DOHH2 (cell line): ENCODE results near the gene ROBO2.

Experiments used
- H3F3A ChIP-seq: fragments of 200-600 bp; sonication (generic), shearing (Covaris generic); 2 replicates; pipeline ENCODE4 v1.6.0; 2016; ENCODE audit warnings: antibody characterized with exemption, mild to moderate bottlenecking; ENCODE audit not compliant: control insufficient read depth, insufficient read depth
- H3K27ac ChIP-seq: fragments of 200-600 bp; sonication (generic); 2 replicates; pipeline ENCODE4 v1.5.1; 2014; ENCODE audit warnings: low read depth, mild to moderate bottlenecking, low read length, moderate library complexity
- H3K27me3 ChIP-seq: fragments of 200-600 bp; sonication (generic); 2 replicates; pipeline ENCODE4 v1.6.1; 2014; ENCODE audit warnings: mild to moderate bottlenecking, low read length, mixed read lengths; ENCODE audit not compliant: control insufficient read depth
- H3K36me3 ChIP-seq: fragments of 200-600 bp; sonication (generic); 2 replicates; pipeline ENCODE4 v1.6.1; 2014; ENCODE audit warnings: mild to moderate bottlenecking, low read length, moderate library complexity, mixed read lengths; ENCODE audit not compliant: control insufficient read depth
- H3K4me1 ChIP-seq: fragments of 200-600 bp; sonication (generic); 2 replicates; pipeline ENCODE4 v1.6.1; 2014; ENCODE audit warnings: mild to moderate bottlenecking, low read length, mixed read lengths; ENCODE audit not compliant: control insufficient read depth
- H3K4me2 ChIP-seq: fragments of 200-600 bp; sonication (generic); 2 replicates; pipeline ENCODE4 v1.6.0; 2014; ENCODE audit warnings: mild to moderate bottlenecking, low read length, moderate library complexity
- H3K4me3 ChIP-seq: fragments of 200-600 bp; sonication (generic); 2 replicates; pipeline ENCODE4 v1.5.1; 2014; ENCODE audit warnings: mild to moderate bottlenecking, low read length, mixed read lengths
- H3K79me2 ChIP-seq: fragments of 200-600 bp; sonication (generic); 2 replicates; pipeline ENCODE4 v1.6.1; 2014; ENCODE audit warnings: mild to moderate bottlenecking, low read length, mixed read lengths; ENCODE audit not compliant: control insufficient read depth
- H3K9me2 ChIP-seq: fragments of 200-600 bp; sonication (generic); replicated peaks from 2 replicates; pipeline ENCODE4 v1.6.1; 2014; ENCODE audit warnings: mild to moderate bottlenecking, low read length, mixed read lengths; ENCODE audit not compliant: control insufficient read depth
- H3K9me3 ChIP-seq: fragments of 200-600 bp; sonication (generic); 2 replicates; pipeline ENCODE4 v1.6.1; 2014; ENCODE audit warnings: antibody characterized with exemption, low read length, mixed read lengths; ENCODE audit not compliant: control insufficient read depth, insufficient read depth
- H4K20me1 ChIP-seq: fragments of 200-600 bp; sonication (generic); 2 replicates; pipeline ENCODE4 v1.6.0; 2014; ENCODE audit warnings: low read depth, mild to moderate bottlenecking, antibody characterized with exemption, low read length, moderate library complexity; ENCODE audit not compliant: control insufficient read depth, insufficient read depth
- EZH2phosphoT487 ChIP-seq: fragments of 200-600 bp; sonication (generic); IDR thresholded peaks from 2 replicates; pipeline ENCODE4 v1.6.1; 2017; ENCODE audit warnings: borderline replicate concordance, mild to moderate bottlenecking, antibody characterized with exemption, low read length, moderate library complexity, mixed read lengths
- TF ChIP-seq, protein P1 (sequence below): fragments of 200-600 bp; sonication (generic); IDR thresholded peaks from one replicate; pipeline ENCODE4 v1.5.1; 2014; ENCODE audit warnings: antibody characterized with exemption, mild to moderate bottlenecking, low read depth, low read length; ENCODE audit not compliant: poor library complexity, severe bottlenecking

Gene ROBO2

DNA sequence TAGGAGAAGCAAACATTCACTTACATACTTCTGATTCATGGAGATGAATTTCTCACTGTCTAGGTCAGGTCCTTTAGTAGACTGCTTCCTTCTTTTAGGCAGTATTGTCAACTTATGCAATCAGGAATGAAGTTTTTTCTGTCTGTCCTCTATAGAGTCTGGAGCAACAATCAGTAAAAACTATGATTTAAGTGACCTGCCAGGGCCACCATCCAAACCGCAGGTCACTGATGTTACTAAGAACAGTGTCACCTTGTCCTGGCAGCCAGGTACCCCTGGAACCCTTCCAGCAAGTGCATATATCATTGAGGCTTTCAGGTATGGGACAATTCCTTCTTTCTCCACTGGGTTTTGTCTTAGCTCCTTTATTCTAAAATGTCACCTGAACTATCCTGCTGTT, 523.1 kb downstream of the ROBO2 start:
- Histone ChIP-seq H3K4me2 (no peak overlapping the region), H3K4me3 (no peak overlapping the region), H3K4me1 (no peaks in the 10 kb centered on the region), H3K9me3 (no peaks in the 10 kb centered on the region), H3K9me2 (no peaks in the 10 kb centered on the region), H3K27me3 (no peaks in the 10 kb centered on the region), H3K27ac (no peak overlapping the region), H3K36me3 (no peaks in the 10 kb centered on the region), H3F3A (no peaks in the 10 kb centered on the region), H3K79me2 (no peaks in the 10 kb centered on the region), H4K20me1 (no peaks in the 10 kb centered on the region)
- TF ChIP-seq, protein P1, sequence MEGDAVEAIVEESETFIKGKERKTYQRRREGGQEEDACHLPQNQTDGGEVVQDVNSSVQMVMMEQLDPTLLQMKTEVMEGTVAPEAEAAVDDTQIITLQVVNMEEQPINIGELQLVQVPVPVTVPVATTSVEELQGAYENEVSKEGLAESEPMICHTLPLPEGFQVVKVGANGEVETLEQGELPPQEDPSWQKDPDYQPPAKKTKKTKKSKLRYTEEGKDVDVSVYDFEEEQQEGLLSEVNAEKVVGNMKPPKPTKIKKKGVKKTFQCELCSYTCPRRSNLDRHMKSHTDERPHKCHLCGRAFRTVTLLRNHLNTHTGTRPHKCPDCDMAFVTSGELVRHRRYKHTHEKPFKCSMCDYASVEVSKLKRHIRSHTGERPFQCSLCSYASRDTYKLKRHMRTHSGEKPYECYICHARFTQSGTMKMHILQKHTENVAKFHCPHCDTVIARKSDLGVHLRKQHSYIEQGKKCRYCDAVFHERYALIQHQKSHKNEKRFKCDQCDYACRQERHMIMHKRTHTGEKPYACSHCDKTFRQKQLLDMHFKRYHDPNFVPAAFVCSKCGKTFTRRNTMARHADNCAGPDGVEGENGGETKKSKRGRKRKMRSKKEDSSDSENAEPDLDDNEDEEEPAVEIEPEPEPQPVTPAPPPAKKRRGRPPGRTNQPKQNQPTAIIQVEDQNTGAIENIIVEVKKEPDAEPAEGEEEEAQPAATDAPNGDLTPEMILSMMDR = no peak
- no peak for TF ChIP-seq EZH2phosphoT487

DNA sequence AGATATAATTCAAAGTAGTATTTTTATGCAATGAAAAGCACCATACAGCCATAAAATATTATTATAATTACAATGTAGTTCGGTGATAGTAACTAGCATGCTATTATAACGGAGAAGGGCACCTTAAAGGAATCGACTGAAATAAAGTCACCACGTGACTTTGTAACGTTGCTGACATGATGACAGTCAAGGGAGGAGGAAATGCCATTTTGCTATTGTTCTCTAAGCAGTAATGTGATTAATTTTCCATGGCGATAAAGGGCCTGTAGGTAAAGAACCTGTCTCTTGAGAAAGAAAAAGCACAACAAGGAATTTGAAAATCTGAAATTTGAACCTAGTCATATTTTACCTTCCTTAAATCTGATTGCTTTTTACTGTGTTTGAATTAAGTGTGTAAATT, 526.2 kb downstream of the ROBO2 start:
- H3K9me3 ChIP-seq = no peaks in the 10 kb centered on the region; the same call in 1 of the 2 replicates
- no peak overlapping the region for H3K4me3 ChIP-seq
- no peak overlapping the region for H3K4me2 ChIP-seq
- H3K27ac ChIP-seq = no peak overlapping the region
- no peaks in the 10 kb centered on the region for H3K9me2 ChIP-seq
- no peaks in the 10 kb centered on the region for H3K36me3 ChIP-seq
- H3K4me1 ChIP-seq = no peaks in the 10 kb centered on the region
- H3F3A ChIP-seq = no peaks in the 10 kb centered on the region
- H3K79me2 ChIP-seq = no peaks in the 10 kb centered on the region
- TF ChIP-seq, protein P1 = no peak
- no peak for TF ChIP-seq EZH2phosphoT487
- no peaks in the 10 kb centered on the region for H3K27me3 ChIP-seq
- H4K20me1 ChIP-seq = no peaks in the 10 kb centered on the region

DNA sequence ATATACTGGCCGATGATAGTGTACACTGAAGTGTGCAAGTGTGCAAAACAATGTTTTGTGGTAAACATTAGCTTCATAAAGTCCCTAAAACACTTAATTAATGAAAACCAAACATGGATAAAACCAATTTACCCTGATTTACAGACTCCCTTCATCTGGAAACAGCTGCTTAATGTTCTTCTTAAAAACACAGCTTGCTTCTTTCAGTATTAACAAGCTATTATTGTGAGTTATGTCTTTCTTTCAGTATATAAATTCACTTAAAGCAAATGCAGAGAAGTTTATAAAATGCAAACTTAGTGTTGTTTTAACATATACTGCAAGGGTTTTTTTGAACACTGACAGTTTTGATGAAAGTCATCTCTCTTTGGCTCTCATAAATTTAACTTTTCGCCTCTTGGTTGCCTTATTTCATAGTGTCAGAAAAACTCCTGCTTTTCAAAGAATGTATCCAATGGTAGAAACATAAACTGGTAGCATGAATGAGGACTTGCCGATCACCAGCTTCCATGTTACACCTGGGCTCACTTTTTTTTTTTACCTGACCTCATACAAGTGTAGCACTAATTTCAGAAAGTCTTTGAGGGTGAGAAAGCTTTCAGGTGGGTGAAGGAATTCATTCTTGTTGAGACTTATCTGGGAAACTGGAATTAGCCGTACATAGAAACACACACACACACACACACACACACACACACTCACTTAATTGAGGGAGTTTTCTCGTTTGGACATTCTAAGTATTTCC, 532.2 kb downstream of the ROBO2 start:
- TF ChIP-seq, protein P1 = no peak
- no peak for TF ChIP-seq EZH2phosphoT487

More for the DNA sequence above, 532.2 kb downstream of the ROBO2 start:
- Histone ChIP-seq H4K20me1 (no peaks in the 10 kb centered on the region), H3K79me2 (no peaks in the 10 kb centered on the region), H3K27me3 (no peaks in the 10 kb centered on the region), H3K9me2 (no peaks in the 10 kb centered on the region), H3K4me2 (no peak overlapping the region), H3K27ac (no peak overlapping the region), H3K9me3 (no peaks in the 10 kb centered on the region; the same call in none of the 2 replicates), H3F3A (no peaks in the 10 kb centered on the region), H3K36me3 (no peaks in the 10 kb centered on the region), H3K4me3 (no peak overlapping the region), H3K4me1 (no peaks in the 10 kb centered on the region)
